Dermis microvascular lymphatic vessel endothelial cell (primary cell): ENCODE results near the gene DNAAF3. TPM values are rescaled to one million over a fixed set of nuclear protein-coding genes. Genes with fewer than 3 reads are reported as not detected.
A peak's percentile ranks its signal among the peaks of the same experiment; 100 is the strongest.

ENCODE experiments used
- DNase-seq, 2 donors: peaks; one replicate each; pipeline versions ENCODE4 v3.0.0 to v3.0.0-alpha.2; 2010; ENCODE audit warnings: low read depth in 2 of 2
- total RNA-seq: library from RNA; depleted of rRNA; stranded (reverse); fragments of >200 nt; gene quantifications from 2 replicates; pipeline ENCODE4 v1.2.1, GENCODE V29; 2014

The DNAAF3 gene
- total RNA-seq = 0.26 and 0.38 TPM in 2 replicates

GRCh38 chr19:55166530-55167268, at the start of gene DNAAF3:
DNAAF3 (minus strand) TSS chr19:55166613; CDS start chr19:55166413, 200 bp downstream.
- DNase-seq = peak; percentile 96 to 99

GRCh38 chr19:55213547-55213946, 47.1 kb upstream of the DNAAF3 start:
- no peak for DNase-seq

- peak in 1 of 2 donors; percentile 27 for DNase-seq
Observed at GRCh38 chr19:55212447-55212846, 46.0 kb upstream of the DNAAF3 start.

- DNase-seq = peak in 1 of 2 donors; percentile 70
Observed at GRCh38 chr19:55209693-55210472, 43.5 kb upstream of the DNAAF3 start.

- no peak for DNase-seq
Observed at GRCh38 chr19:55208880-55209692, 42.7 kb upstream of the DNAAF3 start, which contains the start of gene PTPRH. PTPRH (minus strand) TSS chr19:55209501; CDS start chr19:55209433, 68 bp downstream.

- DNase-seq = peak in 1 of 2 donors; percentile 75
Observed at GRCh38 chr19:55206664-55207500, 40.5 kb upstream of the DNAAF3 start.

- DNase-seq = peak in 1 of 2 donors; percentile 24
Observed at GRCh38 chr19:55202199-55202598, 35.8 kb upstream of the DNAAF3 start.

- no peak for DNase-seq
Observed at GRCh38 chr19:55199620-55200204, 33.3 kb upstream of the DNAAF3 start.

GRCh38 chr19:55198651-55199050, 32.2 kb upstream of the DNAAF3 start:
- DNase-seq = no peak

- DNase-seq = no peak
Observed at GRCh38 chr19:55197528-55197927, 31.1 kb upstream of the DNAAF3 start.

GRCh38 chr19:55196803-55197202, 30.4 kb upstream of the DNAAF3 start:
- no peak for DNase-seq

- DNase-seq = no peak
Observed at GRCh38 chr19:55193481-55193880, 27.1 kb upstream of the DNAAF3 start.

- peak; percentile 54 to 82 for DNase-seq
Observed at GRCh38 chr19:55189403-55189835, 23.0 kb upstream of the DNAAF3 start.

GRCh38 chr19:55188625-55189024, 22.2 kb upstream of the DNAAF3 start:
- DNase-seq = peak in 1 of 2 donors; percentile 21

- no peak for DNase-seq
Observed at GRCh38 chr19:55186080-55186479, 19.7 kb upstream of the DNAAF3 start.

- DNase-seq = no peak
Observed at GRCh38 chr19:55181740-55182139, 15.3 kb upstream of the DNAAF3 start.

- peak in 1 of 2 donors; percentile 25 for DNase-seq
Observed at GRCh38 chr19:55179606-55180484, 13.4 kb upstream of the DNAAF3 start, which contains the start of gene SYT5. SYT5 (minus strand) TSS chr19:55180289; CDS start chr19:55179041, 1,248 bp downstream.

- DNase-seq = peak in 1 of 2 donors; percentile 51
Observed at GRCh38 chr19:55178781-55179599, 12.6 kb upstream of the DNAAF3 start.
